ENCODE results near the gene FBXO11. TPM values are rescaled to one million over a fixed set of nuclear protein-coding genes. Genes with fewer than 3 reads are reported as not detected.

The FBXO11 gene
- total RNA-seq, 1 experiment from 2014 or later, result 58.9 TPM

DNA sequence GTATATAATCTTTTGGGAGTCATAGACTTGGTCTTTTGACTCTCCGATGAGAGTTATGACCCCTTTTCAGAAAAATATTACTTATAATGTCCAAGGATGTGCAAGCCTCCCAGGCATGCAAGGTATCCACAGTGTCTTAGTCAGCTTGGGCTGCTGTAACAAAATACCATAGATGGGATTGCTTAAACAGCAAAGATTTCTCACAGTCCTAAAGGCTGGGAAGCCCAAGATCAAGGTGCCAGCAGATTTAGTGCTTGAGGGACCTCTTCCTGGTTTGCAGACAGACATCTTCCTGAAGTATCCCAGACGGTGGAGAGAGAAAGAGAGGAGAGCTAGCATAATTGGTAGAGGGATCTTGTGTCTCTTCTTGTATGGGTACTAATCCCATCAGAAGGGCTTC, 35.6 kb upstream of the FBXO11 start:
- in situ Hi-C loops (cut with HindIII; ENCODE audit: low pct_unique_long_range_greater_than_20kb, low sequenced_read_pairs), result no loop called here
- CTCF ChIA-PET, result no interaction called here

DNA sequence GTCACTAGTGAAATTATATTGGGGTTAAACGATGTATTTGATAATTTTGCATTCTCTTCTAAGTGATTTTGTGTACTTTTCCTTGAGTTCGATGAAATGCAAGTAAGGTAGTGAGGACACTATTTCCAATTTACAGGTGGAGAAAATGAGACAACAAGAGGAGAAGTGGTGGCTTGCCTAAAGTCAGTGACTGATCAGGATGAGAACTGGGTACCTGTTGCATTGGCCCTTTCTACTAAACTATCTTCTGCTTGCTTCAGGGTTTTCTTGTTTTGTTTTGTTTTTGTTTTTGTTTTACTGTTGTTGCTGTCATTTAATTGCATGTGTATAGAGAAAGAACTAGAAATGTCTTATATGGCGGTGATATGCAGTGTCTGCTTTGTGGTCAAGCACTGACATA, 31.4 kb upstream of the FBXO11 start:
- TF ChIP-seq SIN3A (IDR thresholded peaks at IDR 0.05; ENCODE audit: borderline replicate concordance, insufficient read depth, low read depth, low read length) (no peak), TCF7L2 (IDR thresholded peaks at IDR 0.05; ENCODE audit: low read depth, low read length) (no peak), POLR2AphosphoS5 (IDR thresholded peaks at IDR 0.05; ENCODE audit: low read depth, low read length) (no peak)
- TF ChIP-seq, protein P1, sequence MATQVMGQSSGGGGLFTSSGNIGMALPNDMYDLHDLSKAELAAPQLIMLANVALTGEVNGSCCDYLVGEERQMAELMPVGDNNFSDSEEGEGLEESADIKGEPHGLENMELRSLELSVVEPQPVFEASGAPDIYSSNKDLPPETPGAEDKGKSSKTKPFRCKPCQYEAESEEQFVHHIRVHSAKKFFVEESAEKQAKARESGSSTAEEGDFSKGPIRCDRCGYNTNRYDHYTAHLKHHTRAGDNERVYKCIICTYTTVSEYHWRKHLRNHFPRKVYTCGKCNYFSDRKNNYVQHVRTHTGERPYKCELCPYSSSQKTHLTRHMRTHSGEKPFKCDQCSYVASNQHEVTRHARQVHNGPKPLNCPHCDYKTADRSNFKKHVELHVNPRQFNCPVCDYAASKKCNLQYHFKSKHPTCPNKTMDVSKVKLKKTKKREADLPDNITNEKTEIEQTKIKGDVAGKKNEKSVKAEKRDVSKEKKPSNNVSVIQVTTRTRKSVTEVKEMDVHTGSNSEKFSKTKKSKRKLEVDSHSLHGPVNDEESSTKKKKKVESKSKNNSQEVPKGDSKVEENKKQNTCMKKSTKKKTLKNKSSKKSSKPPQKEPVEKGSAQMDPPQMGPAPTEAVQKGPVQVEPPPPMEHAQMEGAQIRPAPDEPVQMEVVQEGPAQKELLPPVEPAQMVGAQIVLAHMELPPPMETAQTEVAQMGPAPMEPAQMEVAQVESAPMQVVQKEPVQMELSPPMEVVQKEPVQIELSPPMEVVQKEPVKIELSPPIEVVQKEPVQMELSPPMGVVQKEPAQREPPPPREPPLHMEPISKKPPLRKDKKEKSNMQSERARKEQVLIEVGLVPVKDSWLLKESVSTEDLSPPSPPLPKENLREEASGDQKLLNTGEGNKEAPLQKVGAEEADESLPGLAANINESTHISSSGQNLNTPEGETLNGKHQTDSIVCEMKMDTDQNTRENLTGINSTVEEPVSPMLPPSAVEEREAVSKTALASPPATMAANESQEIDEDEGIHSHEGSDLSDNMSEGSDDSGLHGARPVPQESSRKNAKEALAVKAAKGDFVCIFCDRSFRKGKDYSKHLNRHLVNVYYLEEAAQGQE (IDR thresholded peaks at IDR 0.05; ENCODE audit: insufficient read depth in 1 of 2, low read depth in 2 of 2, low read length in 1 of 2), result no peak
- TF ChIP-seq, protein P2, sequence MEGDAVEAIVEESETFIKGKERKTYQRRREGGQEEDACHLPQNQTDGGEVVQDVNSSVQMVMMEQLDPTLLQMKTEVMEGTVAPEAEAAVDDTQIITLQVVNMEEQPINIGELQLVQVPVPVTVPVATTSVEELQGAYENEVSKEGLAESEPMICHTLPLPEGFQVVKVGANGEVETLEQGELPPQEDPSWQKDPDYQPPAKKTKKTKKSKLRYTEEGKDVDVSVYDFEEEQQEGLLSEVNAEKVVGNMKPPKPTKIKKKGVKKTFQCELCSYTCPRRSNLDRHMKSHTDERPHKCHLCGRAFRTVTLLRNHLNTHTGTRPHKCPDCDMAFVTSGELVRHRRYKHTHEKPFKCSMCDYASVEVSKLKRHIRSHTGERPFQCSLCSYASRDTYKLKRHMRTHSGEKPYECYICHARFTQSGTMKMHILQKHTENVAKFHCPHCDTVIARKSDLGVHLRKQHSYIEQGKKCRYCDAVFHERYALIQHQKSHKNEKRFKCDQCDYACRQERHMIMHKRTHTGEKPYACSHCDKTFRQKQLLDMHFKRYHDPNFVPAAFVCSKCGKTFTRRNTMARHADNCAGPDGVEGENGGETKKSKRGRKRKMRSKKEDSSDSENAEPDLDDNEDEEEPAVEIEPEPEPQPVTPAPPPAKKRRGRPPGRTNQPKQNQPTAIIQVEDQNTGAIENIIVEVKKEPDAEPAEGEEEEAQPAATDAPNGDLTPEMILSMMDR (IDR thresholded peaks at IDR 0.05), result no peak
- no peak for DNase-seq (ENCODE audit: low read depth, low spot score)
- POLR2A ChIA-PET, result no interaction called here
- Histone ChIP-seq H3K4me3 (ENCODE audit: low read depth in 2 of 2, low read length in 2 of 2) (no peak overlapping the region), H3K27me3 (ENCODE audit: control insufficient read depth, insufficient read depth, low read length) (0 out of 2 replicates have a peak, but pooled peaks cover 3% of the 10 kb centered on the region), H3K4me1 (ENCODE audit: control insufficient read depth, insufficient read depth, low read length) (no peaks in the 10 kb centered on the region), H3K27ac (ENCODE audit: low read length) (no peak overlapping the region), H3K9me3 (ENCODE audit: control insufficient read depth, insufficient read depth, low read depth, low read length) (no peaks in the 10 kb centered on the region), H3K36me3 (ENCODE audit: control insufficient read depth, insufficient read depth, low read length) (no peaks in the 10 kb centered on the region)
- in situ Hi-C loops (cut with HindIII; ENCODE audit: low pct_unique_long_range_greater_than_20kb, low sequenced_read_pairs) (no loop called here), intact Hi-C loops (cut with micrococcal nuclease; ENCODE audit: unreplicated experiment) (no loop called here)
- BruUV-seq (replicated peaks), result no TSS peak
- CTCF ChIA-PET, result no interaction called here
- no peak for ATAC-seq

More for the DNA sequence above, 35.6 kb upstream of the FBXO11 start:
- Histone ChIP-seq H3K27ac (ENCODE audit: low read length) (no peak overlapping the region), H3K27me3 (ENCODE audit: control insufficient read depth, insufficient read depth, low read length) (peaks cover 3% of the 10 kb centered on the region; the same call in 1 of the 2 replicates), H3K36me3 (ENCODE audit: control insufficient read depth, insufficient read depth, low read length) (no peaks in the 10 kb centered on the region), H3K9me3 (ENCODE audit: control insufficient read depth, insufficient read depth, low read depth, low read length) (no peaks in the 10 kb centered on the region), H3K4me3 (ENCODE audit: low read depth in 2 of 2, low read length in 2 of 2) (no peak overlapping the region), H3K4me1 (ENCODE audit: control insufficient read depth, insufficient read depth, low read length) (no peaks in the 10 kb centered on the region)
- TF ChIP-seq TCF7L2 (IDR thresholded peaks at IDR 0.05; ENCODE audit: low read depth, low read length), result no peak
- TF ChIP-seq, protein P2 (IDR thresholded peaks at IDR 0.05), result no peak
- no peak for TF ChIP-seq SIN3A (IDR thresholded peaks at IDR 0.05; ENCODE audit: borderline replicate concordance, insufficient read depth, low read depth, low read length)
- no peak for TF ChIP-seq POLR2AphosphoS5 (IDR thresholded peaks at IDR 0.05; ENCODE audit: low read depth, low read length)
- TF ChIP-seq, protein P1 (IDR thresholded peaks at IDR 0.05; ENCODE audit: insufficient read depth in 1 of 2, low read depth in 2 of 2, low read length in 1 of 2), result no peak
- BruUV-seq (replicated peaks), result no TSS peak
- POLR2A ChIA-PET, result no interaction called here
- ATAC-seq (no peak), DNase-seq (ENCODE audit: low read depth, low spot score) (no peak)
- intact Hi-C loops (cut with micrococcal nuclease; ENCODE audit: unreplicated experiment), result no loop called here
